ENCODE measurements around the gene CADM1. TPM values are rescaled to one million over a fixed set of nuclear protein-coding genes. Genes with fewer than 3 reads are reported as not detected.

CADM1 gene
- total and polyA plus RNA-seq, 8 donors: 6.3 to 38.8 (median 24.5) TPM

DNA sequence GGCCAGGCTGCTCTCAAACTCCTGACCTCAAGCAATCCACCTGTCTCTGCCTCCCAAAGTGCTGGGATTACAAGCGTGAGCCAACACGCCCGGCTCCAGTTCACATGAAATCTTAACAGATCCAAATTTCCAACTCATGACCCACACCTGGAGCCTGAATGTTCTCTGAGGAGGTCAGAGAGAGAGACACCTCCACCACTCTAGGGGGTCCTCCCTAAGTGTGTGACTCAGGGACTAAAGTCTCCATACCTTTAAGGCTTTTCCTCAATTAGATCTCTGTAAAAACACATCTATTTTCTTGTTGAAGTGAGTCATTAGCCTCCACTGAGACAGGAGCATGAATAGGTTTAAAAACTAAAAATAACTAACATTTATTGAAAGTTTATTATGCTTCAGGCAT, 376.4 kb downstream of the CADM1 start:
- intact Hi-C loops (cut with DNase I): no loop called here
- TF ChIP-seq, protein P1, sequence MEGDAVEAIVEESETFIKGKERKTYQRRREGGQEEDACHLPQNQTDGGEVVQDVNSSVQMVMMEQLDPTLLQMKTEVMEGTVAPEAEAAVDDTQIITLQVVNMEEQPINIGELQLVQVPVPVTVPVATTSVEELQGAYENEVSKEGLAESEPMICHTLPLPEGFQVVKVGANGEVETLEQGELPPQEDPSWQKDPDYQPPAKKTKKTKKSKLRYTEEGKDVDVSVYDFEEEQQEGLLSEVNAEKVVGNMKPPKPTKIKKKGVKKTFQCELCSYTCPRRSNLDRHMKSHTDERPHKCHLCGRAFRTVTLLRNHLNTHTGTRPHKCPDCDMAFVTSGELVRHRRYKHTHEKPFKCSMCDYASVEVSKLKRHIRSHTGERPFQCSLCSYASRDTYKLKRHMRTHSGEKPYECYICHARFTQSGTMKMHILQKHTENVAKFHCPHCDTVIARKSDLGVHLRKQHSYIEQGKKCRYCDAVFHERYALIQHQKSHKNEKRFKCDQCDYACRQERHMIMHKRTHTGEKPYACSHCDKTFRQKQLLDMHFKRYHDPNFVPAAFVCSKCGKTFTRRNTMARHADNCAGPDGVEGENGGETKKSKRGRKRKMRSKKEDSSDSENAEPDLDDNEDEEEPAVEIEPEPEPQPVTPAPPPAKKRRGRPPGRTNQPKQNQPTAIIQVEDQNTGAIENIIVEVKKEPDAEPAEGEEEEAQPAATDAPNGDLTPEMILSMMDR (IDR thresholded peaks at IDR 0.05): no peak
- no peaks in the 10 kb centered on the region for H3K9me3 ChIP-seq
- H3K4me3 ChIP-seq: no peak overlapping the region
- H3K27me3 ChIP-seq: no peaks in the 10 kb centered on the region
- no peak overlapping the region for H3K27ac ChIP-seq
- no peaks in the 10 kb centered on the region for H3K4me1 ChIP-seq
- DNase-seq (no peak), FAIRE-seq (no peak), ATAC-seq (no peak)
- 68 to 89% methylated on average over 3 of the region's 3 CpGs for WGBS, 2 donors
- no peaks in the 10 kb centered on the region for H3K36me3 ChIP-seq

GRCh38 chr11:115126515-115127208, 377.6 kb downstream of the CADM1 start:
- H3K9me3 ChIP-seq: no peaks in the 10 kb centered on the region
- H3K27ac ChIP-seq: no peak overlapping the region
- H3K36me3 ChIP-seq: no peaks in the 10 kb centered on the region
- TF ChIP-seq, protein P1 (IDR thresholded peaks at IDR 0.05): no peak
- no peak for ATAC-seq
- H3K27me3 ChIP-seq: no peaks in the 10 kb centered on the region
- intact Hi-C loops (cut with DNase I): no loop called here
- WGBS, 2 donors: 57 to 64% methylated on average over 10 of the region's 10 CpGs
- FAIRE-seq: no peak
- DNase-seq: no peak
- no peaks in the 10 kb centered on the region for H3K4me1 ChIP-seq
- H3K4me3 ChIP-seq: no peak overlapping the region

DNA sequence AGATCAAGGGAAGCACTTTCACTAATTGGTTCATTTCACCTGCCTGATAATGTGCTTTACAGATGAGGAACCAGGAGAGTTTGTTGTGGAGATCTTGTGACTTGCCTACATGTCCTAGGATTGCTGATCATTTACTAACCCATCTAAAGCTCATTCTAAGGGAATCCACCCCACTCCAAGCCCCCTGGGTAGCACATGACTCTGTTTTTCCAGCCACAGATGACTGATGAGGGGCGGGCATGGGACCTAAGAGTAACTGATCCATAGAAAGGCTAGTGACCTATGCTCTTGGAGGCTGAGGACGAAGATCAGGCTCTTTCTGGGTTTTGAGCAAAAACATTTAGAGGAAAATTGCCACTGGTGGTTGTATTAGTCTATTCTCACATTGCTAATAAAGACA, 378.1 kb downstream of the CADM1 start:
- FAIRE-seq (no peak), DNase-seq (no peak), ATAC-seq (no peak)
- H3K36me3 ChIP-seq: no peaks in the 10 kb centered on the region
- H3K9me3 ChIP-seq: no peaks in the 10 kb centered on the region
- TF ChIP-seq, protein P1 (IDR thresholded peaks at IDR 0.05): no peak
- intact Hi-C loops (cut with DNase I): no loop called here
- H3K4me3 ChIP-seq: no peak overlapping the region
- no peaks in the 10 kb centered on the region for H3K4me1 ChIP-seq
- WGBS, 2 donors: 54 to 56% methylated on average over 2 of the region's 2 CpGs
- H3K27me3 ChIP-seq: no peaks in the 10 kb centered on the region
- H3K27ac ChIP-seq: no peak overlapping the region

GRCh38 chr11:115124786-115125185, 379.4 kb downstream of the CADM1 start:
- intact Hi-C loops (cut with DNase I): no loop called here
- 48 to 58% methylated on average over 4 of the region's 4 CpGs for WGBS, 2 donors
- Histone ChIP-seq H3K4me1 (no peaks in the 10 kb centered on the region), H3K27ac (no peak overlapping the region), H3K9me3 (no peaks in the 10 kb centered on the region), H3K4me3 (no peak overlapping the region), H3K36me3 (no peaks in the 10 kb centered on the region), H3K27me3 (no peaks in the 10 kb centered on the region)
- ATAC-seq (no peak), DNase-seq (no peak), FAIRE-seq (no peak)
- TF ChIP-seq, protein P1 (IDR thresholded peaks at IDR 0.05): no peak

DNA sequence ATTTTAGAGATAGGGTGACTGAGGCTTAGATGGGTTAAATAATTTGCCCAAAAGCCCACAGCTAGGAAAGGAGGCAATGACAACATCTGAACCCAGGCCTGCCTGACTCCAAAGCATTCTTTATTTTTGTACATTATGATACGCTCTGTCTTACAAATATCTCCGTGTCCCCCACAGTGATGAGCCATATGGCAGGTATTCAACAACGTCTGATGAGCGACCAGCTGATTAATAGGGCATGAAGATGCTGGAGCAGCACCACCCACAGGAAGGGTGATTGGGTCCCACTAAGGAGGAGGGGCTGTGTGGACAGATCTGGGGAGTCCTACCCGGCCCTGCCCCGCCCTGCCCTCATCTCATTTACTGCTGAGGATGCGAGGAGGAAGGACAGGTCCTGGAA, 380.6 kb downstream of the CADM1 start:
- Histone ChIP-seq H3K4me3 (no peak overlapping the region), H3K4me1 (no peaks in the 10 kb centered on the region), H3K27ac (no peak overlapping the region), H3K27me3 (no peaks in the 10 kb centered on the region), H3K36me3 (no peaks in the 10 kb centered on the region), H3K9me3 (no peaks in the 10 kb centered on the region)
- no peak for DNase-seq
- WGBS, 2 donors: 65 to 70% methylated on average over 7 of the region's 7 CpGs
- ATAC-seq: no peak
- TF ChIP-seq, protein P1 (IDR thresholded peaks at IDR 0.05): no peak
- intact Hi-C loops (cut with DNase I): no loop called here
- FAIRE-seq: no peak
